Measurements from ENCODE around the gene MRPL37. TPM values are rescaled to one million over a fixed set of nuclear protein-coding genes. Genes with fewer than 3 reads are reported as not detected.

Gene MRPL37
- total and polyA plus RNA-seq, 7 donors, result 68.9 to 109 (median 100) TPM

- WGBS, 3 donors, result 65 to 82% (median 72%) methylated on average over 1 of the region's 1 CpG
- ATAC-seq (no peak), DNase-seq (no peak)
- H3K27ac ChIP-seq, result no peak overlapping the region
- no peaks in the 10 kb centered on the region for H3K4me1 ChIP-seq
- H3K9me3 ChIP-seq, result no peaks in the 10 kb centered on the region
- H3K4me3 ChIP-seq, result no peak overlapping the region
- no peaks in the 10 kb centered on the region for H3K27me3 ChIP-seq (ENCODE audit: insufficient read depth in 3 of 3, low read length in 2 of 3)
- intact Hi-C loops (cut with DNase I), result no loop called here
- peaks cover 22 to 100% of the 10 kb centered on the region in 2 donors for H3K36me3 ChIP-seq (ENCODE audit: insufficient read depth in 1 of 2, low read depth in 1 of 2)
- no peak for TF ChIP-seq CTCF (IDR thresholded peaks at IDR 0.05)
Measured at GRCh38 chr1:54212872-54213271, 12.9 kb downstream of the MRPL37 start.

DNA sequence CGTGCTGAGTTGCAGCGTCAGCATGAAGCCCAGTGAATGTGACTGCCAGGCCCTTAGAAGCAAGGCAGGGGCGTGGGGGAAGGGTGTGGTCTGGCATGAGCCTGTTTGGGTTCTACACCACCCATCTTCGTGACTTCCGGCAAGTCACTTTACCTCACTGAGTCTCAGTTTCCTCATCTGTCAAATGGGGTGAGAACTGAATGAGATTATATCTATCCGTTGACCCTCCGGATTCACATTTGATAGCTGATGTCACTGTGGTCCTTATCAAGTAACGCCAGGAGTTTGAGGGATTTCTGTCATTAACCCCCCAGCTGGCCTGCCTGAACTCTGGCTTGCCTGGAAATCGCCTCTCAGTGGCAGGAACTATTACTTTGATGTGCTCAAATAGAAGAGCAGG, 15.6 kb downstream of the MRPL37 start:
- no peak for ATAC-seq
- 92 to 93% (median 92%) methylated on average over 9 of the region's 9 CpGs for WGBS, 3 donors
- Histone ChIP-seq H3K27me3 (ENCODE audit: insufficient read depth in 3 of 3, low read length in 2 of 3) (no peaks in the 10 kb centered on the region), H3K9me3 (no peaks in the 10 kb centered on the region), H3K4me1 (peaks cover 16% of the 10 kb centered on the region), H3K36me3 (ENCODE audit: insufficient read depth in 1 of 2, low read depth in 1 of 2) (peaks cover 9 to 86% of the 10 kb centered on the region in 2 donors), H3K4me3 (no peak overlapping the region), H3K27ac (no peak overlapping the region)
- intact Hi-C loops (cut with DNase I), result loop anchor here in 1 of 2 donors (5.0 kb wide), 1 partner anchor 52 kb away; no protein-coding TSS in a partner anchor
- no peak for TF ChIP-seq CTCF (IDR thresholded peaks at IDR 0.05)
- DNase-seq, result no peak

- peak overlapping the region; percentile 67 for H3K27ac ChIP-seq
- no peak for DNase-seq
- no peaks in the 10 kb centered on the region for H3K9me3 ChIP-seq
- no peaks in the 10 kb centered on the region for H3K27me3 ChIP-seq (ENCODE audit: insufficient read depth in 3 of 3, low read length in 2 of 3)
- H3K4me3 ChIP-seq, result no peak overlapping the region
- TF ChIP-seq CTCF (IDR thresholded peaks at IDR 0.05), result no peak
- intact Hi-C loops (cut with DNase I), result loop anchor here in 1 of 2 donors (5.0 kb wide), 1 partner anchor 48 kb away; no protein-coding TSS in a partner anchor
- H3K4me1 ChIP-seq, result peaks cover 20% of the 10 kb centered on the region
- peaks cover 4 to 50% of the 10 kb centered on the region in 2 donors for H3K36me3 ChIP-seq (ENCODE audit: insufficient read depth in 1 of 2, low read depth in 1 of 2)
- WGBS, 3 donors, result 66 to 69% (median 69%) methylated on average over 11 of the region's 11 CpGs
- no peak for ATAC-seq
Measured at GRCh38 chr1:54218883-54219687, 19.1 kb downstream of the MRPL37 start.

GRCh38 chr1:54219688-54220003, 19.7 kb downstream of the MRPL37 start:
- ATAC-seq (no peak), DNase-seq (no peak)
- Histone ChIP-seq H3K27me3 (ENCODE audit: insufficient read depth in 3 of 3, low read length in 2 of 3) (no peaks in the 10 kb centered on the region), H3K4me3 (no peak overlapping the region), H3K9me3 (no peaks in the 10 kb centered on the region), H3K27ac (peak overlapping the region; percentile 67), H3K4me1 (peaks cover 20% of the 10 kb centered on the region), H3K36me3 (ENCODE audit: insufficient read depth in 1 of 2, low read depth in 1 of 2) (peaks cover 4 to 45% of the 10 kb centered on the region in 2 donors)
- intact Hi-C loops (cut with DNase I), result loop anchor here in 1 of 2 donors (5.0 kb wide), 2 partner anchors 48 to 97 kb away; no protein-coding TSS in a partner anchor
- WGBS, 3 donors, result 25 to 35% (median 29%) methylated on average over 3 of the region's 3 CpGs
- TF ChIP-seq CTCF (IDR thresholded peaks at IDR 0.05), result no peak

All from psoas muscle (tissue), 8 donors.